HEK293 (cell line): ENCODE measurements around the gene ELAC1.

Experiments
- CTCF ChIA-PET: fragments of 350-600 bp; formaldehyde crosslinking; extraction: SDS; loops from one replicate; lab custom pipeline; 2021; ENCODE audit warnings: antibody characterized with exemption; lab: Yijun Ruan, JAX
- POLR2A ChIA-PET: fragments of 300-600 bp; formaldehyde crosslinking; extraction: SDS; loops from one replicate; lab custom pipeline; 2020; ENCODE audit warnings: antibody characterized with exemption, inconsistent platforms; lab: Yijun Ruan, JAX
- H3K27ac ChIP-seq: fragments of 200-500 bp; sonication (Bioruptor generic); 2 replicates; pipeline ENCODE4 v1.5.1; 2014; ENCODE audit warnings: low read depth, low read length, control low read depth, inconsistent platforms; ENCODE audit errors: extremely low read depth
- H3K36me3 ChIP-seq, 2 experiments: fragments of 200-500 bp in 1 of 2; sonication (Bioruptor generic) in 1 of 2; 1 replicate in 1 of 2; 2 replicates in 1 of 2; pipeline ENCODE4 v1.5.1; 2014 to 2017; ENCODE audit warnings: inconsistent platforms in 2 of 2, low read length in 2 of 2; ENCODE audit not compliant: control insufficient read depth in 2 of 2, insufficient read depth in 1 of 2
- H3K4me1 ChIP-seq: fragments of 200-500 bp; sonication (Bioruptor generic); 2 replicates; pipeline ENCODE4 v1.5.1; 2014; ENCODE audit warnings: mild to moderate bottlenecking, low read length, inconsistent platforms; ENCODE audit not compliant: control insufficient read depth, insufficient read depth
- H3K4me3 ChIP-seq: 2 replicates; pipeline ENCODE4 v1.5.1; 2011; ENCODE audit warnings: low read depth, mild to moderate bottlenecking, control low read depth, low read length, moderate library complexity
- H3K9me3 ChIP-seq: fragments of 200-500 bp; sonication (Bioruptor generic); 2 replicates; pipeline ENCODE4 v1.5.1; 2014; ENCODE audit warnings: low read depth, low read length, inconsistent platforms; ENCODE audit not compliant: control insufficient read depth, insufficient read depth
- HOXD13 ChIP-seq: sonication (generic); formaldehyde crosslinking; IDR thresholded peaks from 2 replicates; pipeline ENCODE4 v1.8.0; 2022; ENCODE audit warnings: missing genetic modification reagents, borderline replicate concordance
- KLF16 ChIP-seq: fragments of 450-650 bp; formaldehyde crosslinking; IDR thresholded peaks from 2 replicates; pipeline ENCODE4 v1.5.1; 2017; ENCODE audit warnings: missing biosample characterization, missing genetic modification characterization
- KLF7 ChIP-seq: fragments of 450-650 bp; formaldehyde crosslinking; IDR thresholded peaks from 2 replicates; pipeline ENCODE4 v1.5.1; 2016; ENCODE audit warnings: missing biosample characterization, missing genetic modification characterization, borderline replicate concordance
- OVOL3 ChIP-seq: fragments of 450-650 bp; formaldehyde crosslinking; IDR thresholded peaks from 2 replicates; pipeline ENCODE4 v1.5.1; 2016; ENCODE audit warnings: missing biosample characterization, missing genetic modification characterization
- SCRT1 ChIP-seq: fragments of 450-650 bp; formaldehyde crosslinking; IDR thresholded peaks from 2 replicates; pipeline ENCODE4 v1.5.1; 2016; ENCODE audit warnings: missing biosample characterization, missing genetic modification characterization, borderline replicate concordance
- TRIM28 ChIP-seq: IDR thresholded peaks from 2 replicates; pipeline ENCODE4 v1.6.1; 2011; ENCODE audit warnings: low read length, control low read depth, borderline replicate concordance
- ZBTB11 ChIP-seq: fragments of 450-650 bp; formaldehyde crosslinking; conservative IDR thresholded peaks from 2 replicates; pipeline ENCODE4 v1.5.1; 2016; ENCODE audit warnings: low read depth, missing biosample characterization, missing genetic modification characterization
- ZFP37 ChIP-seq: fragments of 450-650 bp; formaldehyde crosslinking; IDR thresholded peaks from 2 replicates; pipeline ENCODE4 v1.5.1; 2016; ENCODE audit warnings: missing biosample characterization, missing genetic modification characterization
- ZFP69B ChIP-seq: fragments of 450-650 bp; formaldehyde crosslinking; IDR thresholded peaks from 2 replicates; pipeline ENCODE4 v1.5.1; 2016; ENCODE audit warnings: missing biosample characterization, missing genetic modification characterization
- ZNF10 ChIP-seq: fragments of 450-650 bp; formaldehyde crosslinking; IDR thresholded peaks from 2 replicates; pipeline ENCODE4 v1.5.1; 2017; ENCODE audit warnings: missing biosample characterization, missing genetic modification characterization
- ZNF148 ChIP-seq: fragments of 450-650 bp; formaldehyde crosslinking; IDR thresholded peaks from 2 replicates; pipeline ENCODE4 v1.5.0; 2017; ENCODE audit warnings: missing biosample characterization, missing genetic modification characterization, borderline replicate concordance
- ZNF16 ChIP-seq: fragments of 450-650 bp; formaldehyde crosslinking; IDR thresholded peaks from 2 replicates; pipeline ENCODE4 v1.5.1; 2016; ENCODE audit warnings: low read depth, missing biosample characterization, missing genetic modification characterization
- ZNF24 ChIP-seq: fragments of 450-650 bp; formaldehyde crosslinking; IDR thresholded peaks from 2 replicates; pipeline ENCODE4 v1.5.1; 2016; ENCODE audit warnings: missing biosample characterization, missing genetic modification characterization
- ZNF426 ChIP-seq: fragments of 450-650 bp; formaldehyde crosslinking; IDR thresholded peaks from 2 replicates; pipeline ENCODE4 v1.5.1; 2017; ENCODE audit warnings: missing biosample characterization, missing genetic modification characterization, mild to moderate bottlenecking, inconsistent platforms, moderate library complexity
- ZNF530 ChIP-seq: fragments of 450-650 bp; formaldehyde crosslinking; IDR thresholded peaks from 2 replicates; pipeline ENCODE4 v1.5.1; 2016; ENCODE audit warnings: low read depth, missing biosample characterization, missing genetic modification characterization
- ZNF585B ChIP-seq: fragments of 450-650 bp; formaldehyde crosslinking; IDR thresholded peaks from 2 replicates; pipeline ENCODE4 v1.5.1; 2016; ENCODE audit warnings: missing biosample characterization, missing genetic modification characterization
- ZNF629 ChIP-seq: fragments of 450-650 bp; formaldehyde crosslinking; IDR thresholded peaks from 2 replicates; pipeline ENCODE4 v1.5.1; 2017; ENCODE audit warnings: missing biosample characterization, missing genetic modification characterization
- ZNF791 ChIP-seq: fragments of 450-650 bp; formaldehyde crosslinking; IDR thresholded peaks from 2 replicates; pipeline ENCODE4 v1.5.1; 2016; ENCODE audit warnings: missing biosample characterization, missing genetic modification characterization
- ZNF843 ChIP-seq: fragments of 450-650 bp; formaldehyde crosslinking; IDR thresholded peaks from 2 replicates; pipeline ENCODE4 v1.5.1; 2016; ENCODE audit warnings: missing biosample characterization, missing genetic modification characterization
- ZSCAN30 ChIP-seq: fragments of 450-650 bp; IDR thresholded peaks from 2 replicates; pipeline ENCODE4 v1.5.1; 2018; ENCODE audit warnings: missing biosample characterization, mild to moderate bottlenecking, missing genetic modification characterization, moderate library complexity
- TF ChIP-seq, protein P1 (sequence below): fragments of 450-650 bp; formaldehyde crosslinking; IDR thresholded peaks from 2 replicates; pipeline ENCODE4 v1.5.1; 2016; ENCODE audit warnings: missing biosample characterization, missing genetic modification characterization
- TF ChIP-seq, protein P2 (sequence below): fragments of 450-650 bp; formaldehyde crosslinking; IDR thresholded peaks from 2 replicates; pipeline ENCODE4 v1.5.1; 2016; ENCODE audit warnings: missing biosample characterization, missing genetic modification characterization

The ELAC1 gene

DNA sequence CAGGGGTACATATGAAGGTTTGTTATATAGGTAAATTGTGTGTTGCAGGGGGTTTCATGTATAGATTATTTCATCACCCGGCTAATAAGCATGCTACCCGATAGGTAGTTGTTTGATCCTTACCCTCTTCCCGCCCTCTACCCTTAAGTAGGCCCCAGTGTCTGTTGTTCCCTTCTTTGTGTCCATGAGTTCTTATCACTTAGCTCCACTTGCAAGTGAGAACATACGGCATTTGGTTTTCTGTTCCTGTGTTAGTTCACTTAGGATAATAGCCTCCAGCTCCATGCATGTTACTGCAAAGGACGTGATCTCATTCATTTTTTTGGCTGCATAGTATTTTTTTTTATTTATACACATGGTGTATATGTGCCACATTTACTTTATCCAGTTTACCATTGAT is 34.2 kb upstream of the ELAC1 start (continued):
- no peak for TF ChIP-seq ZBTB11 (tag by site-specific recombination)
- TF ChIP-seq ZNF585B (tag by site-specific recombination), result no peak
- no peak for TF ChIP-seq ZFP69B
- no peak for TF ChIP-seq ZNF843
- no peak for TF ChIP-seq OVOL3 (tag by site-specific recombination)
- TF ChIP-seq KLF16 (tag by site-specific recombination), result no peak
- no peak for TF ChIP-seq ZNF629 (tag by site-specific recombination)
- TF ChIP-seq, all 188 proteins: peak for 0

DNA sequence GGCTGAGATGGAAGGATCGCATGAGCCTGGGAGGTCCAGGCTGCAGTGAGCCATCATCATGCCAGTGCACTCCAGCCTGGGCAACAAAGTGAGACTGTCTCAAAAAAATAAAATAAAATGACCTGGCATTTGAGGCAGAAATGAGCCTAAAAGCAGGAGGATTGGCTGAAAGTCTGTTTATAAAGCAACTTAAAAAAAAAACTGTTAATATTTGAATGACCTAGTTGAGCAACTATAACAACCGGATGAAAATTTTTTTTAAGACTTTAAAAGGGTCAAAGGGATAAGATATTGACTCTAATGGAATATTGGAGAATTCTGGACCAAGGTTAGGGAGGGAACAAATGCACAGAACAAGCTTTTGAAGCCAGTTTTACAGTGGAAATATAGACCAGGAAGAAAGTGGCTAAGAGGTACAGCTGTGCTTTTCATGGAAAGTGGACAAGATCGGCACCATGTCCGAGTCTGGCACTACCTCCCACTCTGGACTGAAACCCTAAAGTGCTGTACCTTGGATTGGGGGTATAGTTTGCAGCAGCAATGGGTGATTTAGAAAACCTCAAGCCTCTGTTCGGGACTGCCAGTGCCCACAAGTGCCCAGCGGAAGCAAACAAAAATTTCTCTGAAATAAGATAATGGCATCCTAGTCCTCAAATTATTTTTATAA is 33.2 kb upstream of the ELAC1 start:
- ChIA-PET CTCF (interaction anchor here (1.0 to 1.4 kb wide), 2 partner anchors 10 to 117 kb away, joined by 3 to 4 read pairs; no protein-coding TSS in a partner anchor), POLR2A (no interaction called here)
- Histone ChIP-seq H3K9me3 (no peaks in the 10 kb centered on the region), H3K27ac (no peak overlapping the region), H3K4me1 (no peaks in the 10 kb centered on the region), H3K36me3 (peaks cover 0 to 8% of the 10 kb centered on the region in 2 experiments; a peak in 2 of 3 replicates), H3K4me3 (no peak overlapping the region)
- no peak for TF ChIP-seq ZNF426 (tag by site-specific recombination)
- TF ChIP-seq ZNF24 (tag by site-specific recombination), result no peak
- TF ChIP-seq ZNF843, result no peak
- TF ChIP-seq ZNF530 (tag by site-specific recombination), result no peak
- no peak for TF ChIP-seq HOXD13 (CRISPR knock-in tag)
- TF ChIP-seq ZNF791 (tag by site-specific recombination), result no peak
- TF ChIP-seq TRIM28, result no peak
- TF ChIP-seq ZNF10 (tag by site-specific recombination), result no peak
- no peak for TF ChIP-seq ZFP37 (tag by site-specific recombination)
- TF ChIP-seq ZNF148 (tag by site-specific recombination), result no peak
- TF ChIP-seq SCRT1 (tag by site-specific recombination), result no peak
- TF ChIP-seq ZNF16 (tag by site-specific recombination), result no peak
- TF ChIP-seq, protein P1, sequence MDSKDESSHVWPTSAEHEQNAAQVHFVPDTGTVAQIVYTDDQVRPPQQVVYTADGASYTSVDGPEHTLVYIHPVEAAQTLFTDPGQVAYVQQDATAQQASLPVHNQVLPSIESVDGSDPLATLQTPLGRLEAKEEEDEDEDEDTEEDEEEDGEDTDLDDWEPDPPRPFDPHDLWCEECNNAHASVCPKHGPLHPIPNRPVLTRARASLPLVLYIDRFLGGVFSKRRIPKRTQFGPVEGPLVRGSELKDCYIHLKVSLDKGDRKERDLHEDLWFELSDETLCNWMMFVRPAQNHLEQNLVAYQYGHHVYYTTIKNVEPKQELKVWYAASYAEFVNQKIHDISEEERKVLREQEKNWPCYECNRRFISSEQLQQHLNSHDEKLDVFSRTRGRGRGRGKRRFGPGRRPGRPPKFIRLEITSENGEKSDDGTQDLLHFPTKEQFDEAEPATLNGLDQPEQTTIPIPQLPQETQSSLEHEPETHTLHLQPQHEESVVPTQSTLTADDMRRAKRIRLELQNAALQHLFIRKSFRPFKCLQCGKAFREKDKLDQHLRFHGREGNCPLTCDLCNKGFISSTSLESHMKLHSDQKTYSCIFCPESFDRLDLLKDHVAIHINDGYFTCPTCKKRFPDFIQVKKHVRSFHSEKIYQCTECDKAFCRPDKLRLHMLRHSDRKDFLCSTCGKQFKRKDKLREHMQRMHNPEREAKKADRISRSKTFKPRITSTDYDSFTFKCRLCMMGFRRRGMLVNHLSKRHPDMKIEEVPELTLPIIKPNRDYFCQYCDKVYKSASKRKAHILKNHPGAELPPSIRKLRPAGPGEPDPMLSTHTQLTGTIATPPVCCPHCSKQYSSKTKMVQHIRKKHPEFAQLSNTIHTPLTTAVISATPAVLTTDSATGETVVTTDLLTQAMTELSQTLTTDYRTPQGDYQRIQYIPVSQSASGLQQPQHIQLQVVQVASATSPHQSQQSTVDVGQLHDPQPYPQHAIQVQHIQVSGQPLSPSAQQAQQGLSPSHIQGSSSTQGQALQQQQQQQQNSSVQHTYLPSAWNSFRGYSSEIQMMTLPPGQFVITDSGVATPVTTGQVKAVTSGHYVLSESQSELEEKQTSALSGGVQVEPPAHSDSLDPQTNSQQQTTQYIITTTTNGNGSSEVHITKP (tag by site-specific recombination), result no peak
- TF ChIP-seq, protein P2, sequence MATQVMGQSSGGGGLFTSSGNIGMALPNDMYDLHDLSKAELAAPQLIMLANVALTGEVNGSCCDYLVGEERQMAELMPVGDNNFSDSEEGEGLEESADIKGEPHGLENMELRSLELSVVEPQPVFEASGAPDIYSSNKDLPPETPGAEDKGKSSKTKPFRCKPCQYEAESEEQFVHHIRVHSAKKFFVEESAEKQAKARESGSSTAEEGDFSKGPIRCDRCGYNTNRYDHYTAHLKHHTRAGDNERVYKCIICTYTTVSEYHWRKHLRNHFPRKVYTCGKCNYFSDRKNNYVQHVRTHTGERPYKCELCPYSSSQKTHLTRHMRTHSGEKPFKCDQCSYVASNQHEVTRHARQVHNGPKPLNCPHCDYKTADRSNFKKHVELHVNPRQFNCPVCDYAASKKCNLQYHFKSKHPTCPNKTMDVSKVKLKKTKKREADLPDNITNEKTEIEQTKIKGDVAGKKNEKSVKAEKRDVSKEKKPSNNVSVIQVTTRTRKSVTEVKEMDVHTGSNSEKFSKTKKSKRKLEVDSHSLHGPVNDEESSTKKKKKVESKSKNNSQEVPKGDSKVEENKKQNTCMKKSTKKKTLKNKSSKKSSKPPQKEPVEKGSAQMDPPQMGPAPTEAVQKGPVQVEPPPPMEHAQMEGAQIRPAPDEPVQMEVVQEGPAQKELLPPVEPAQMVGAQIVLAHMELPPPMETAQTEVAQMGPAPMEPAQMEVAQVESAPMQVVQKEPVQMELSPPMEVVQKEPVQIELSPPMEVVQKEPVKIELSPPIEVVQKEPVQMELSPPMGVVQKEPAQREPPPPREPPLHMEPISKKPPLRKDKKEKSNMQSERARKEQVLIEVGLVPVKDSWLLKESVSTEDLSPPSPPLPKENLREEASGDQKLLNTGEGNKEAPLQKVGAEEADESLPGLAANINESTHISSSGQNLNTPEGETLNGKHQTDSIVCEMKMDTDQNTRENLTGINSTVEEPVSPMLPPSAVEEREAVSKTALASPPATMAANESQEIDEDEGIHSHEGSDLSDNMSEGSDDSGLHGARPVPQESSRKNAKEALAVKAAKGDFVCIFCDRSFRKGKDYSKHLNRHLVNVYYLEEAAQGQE, result no peak
- TF ChIP-seq KLF7, result no peak
- no peak for TF ChIP-seq ZSCAN30 (tag by site-specific recombination)
